NCI-H128 (cell line): ENCODE data around the gene MYO5C.
"Not testable (repeated sequence)": the region's sequence is repeated elsewhere in the genome, so short reads cannot be mapped to it uniquely, and the experiment has no call there.

Experiments used
- DNase-seq: peaks from one replicate; lab custom pipeline; 2025; ENCODE audit not compliant: unreplicated experiment; lab: John Stamatoyannopoulos, UW

The MYO5C gene

GRCh38 chr15:52307847-52308246, 12.2 kb upstream of the MYO5C start:
- no peak for DNase-seq

GRCh38 chr15:52306270-52306669, 10.7 kb upstream of the MYO5C start:
- no peak for DNase-seq

- DNase-seq: no peak
Observed at GRCh38 chr15:52303093-52303772, 7.6 kb upstream of the MYO5C start.

GRCh38 chr15:52301265-52301847, 5.8 kb upstream of the MYO5C start:
- DNase-seq: no peak

- DNase-seq: no peak
Observed at GRCh38 chr15:52294881-52295420, 653 bp downstream of the MYO5C start.

- no peak for DNase-seq
Observed at GRCh38 chr15:52292780-52293392, 2.7 kb downstream of the MYO5C start.

- no peak for DNase-seq
Observed at GRCh38 chr15:52291204-52291603, 4.4 kb downstream of the MYO5C start.

GRCh38 chr15:52290800-52291199, 4.8 kb downstream of the MYO5C start:
- DNase-seq: no peak

GRCh38 chr15:52290329-52290728, 5.3 kb downstream of the MYO5C start:
- DNase-seq: no peak

- no peak for DNase-seq
Observed at GRCh38 chr15:52289629-52290081, 5.9 kb downstream of the MYO5C start.

- no peak for DNase-seq
Observed at GRCh38 chr15:52288986-52289385, 6.6 kb downstream of the MYO5C start.

GRCh38 chr15:52288051-52288942, 7.3 kb downstream of the MYO5C start:
- DNase-seq: no peak

GRCh38 chr15:52287114-52287513, 8.5 kb downstream of the MYO5C start:
- DNase-seq: no peak

GRCh38 chr15:52285941-52286340, 9.7 kb downstream of the MYO5C start:
- not testable (repeated sequence) for DNase-seq

GRCh38 chr15:52284164-52284563, 11.4 kb downstream of the MYO5C start:
- no peak for DNase-seq

GRCh38 chr15:52283281-52283680, 12.3 kb downstream of the MYO5C start:
- no peak for DNase-seq

GRCh38 chr15:52282418-52282817, 13.2 kb downstream of the MYO5C start:
- no peak for DNase-seq

- DNase-seq: no peak
Observed at GRCh38 chr15:52281085-52282035, 14.2 kb downstream of the MYO5C start.

- DNase-seq: no peak
Observed at GRCh38 chr15:52280326-52281084, 15.1 kb downstream of the MYO5C start.
